Liver (tissue), 3 donors: ENCODE data around the gene NOS1AP.

Experiments
- CTCF ChIP-seq: fragments of 150-350 bp; IDR thresholded peaks from 2 replicates; pipeline ENCODE4 v1.5.1; 2017; ENCODE audit warnings: improper control_type of control experiment, low read depth, low read length; ENCODE audit not compliant: missing input control
- EGR1 ChIP-seq, 2 donors: IDR thresholded peaks; 2 replicates each; pipeline ENCODE4 v1.6.1; 2016 to 2018; ENCODE audit warnings: antibody characterized with exemption in 2 of 2, low read depth in 2 of 2
- FOXA1 ChIP-seq: IDR thresholded peaks from 2 replicates; pipeline ENCODE4 v1.6.1; 2016; ENCODE audit warnings: antibody characterized with exemption
- GABPA ChIP-seq, 2 donors: IDR thresholded peaks in 1 of 2; conservative IDR thresholded peaks in 1 of 2; 2 replicates each; pipeline ENCODE4 v1.6.1; 2016; ENCODE audit warnings: antibody characterized with exemption in 2 of 2, mild to moderate bottlenecking in 1 of 2, moderate library complexity in 1 of 2
- HNF4A ChIP-seq, 2 donors: conservative IDR thresholded peaks; 2 replicates each; pipeline ENCODE4 v1.6.1; 2016; ENCODE audit warnings: antibody characterized with exemption in 2 of 2, mild to moderate bottlenecking in 2 of 2
- JUND ChIP-seq, 2 donors: IDR thresholded peaks; 2 replicates each; pipeline ENCODE4 v1.6.1; 2016; ENCODE audit warnings: antibody characterized with exemption in 2 of 2
- NR2F2 ChIP-seq: IDR thresholded peaks from 2 replicates; pipeline ENCODE4 v1.6.1; 2016; ENCODE audit warnings: antibody characterized with exemption
- RAD21 ChIP-seq, 2 donors: IDR thresholded peaks; 2 replicates each; pipeline ENCODE4 v1.6.1; 2016; ENCODE audit warnings: antibody characterized with exemption in 2 of 2, mild to moderate bottlenecking in 2 of 2
- RXRA ChIP-seq, 2 donors: IDR thresholded peaks; 2 replicates each; pipeline ENCODE4 v1.6.1; 2017 to 2018; ENCODE audit warnings: antibody characterized with exemption in 2 of 2, mild to moderate bottlenecking in 1 of 2
- SP1 ChIP-seq: IDR thresholded peaks from 2 replicates; pipeline ENCODE4 v1.6.1; 2018; ENCODE audit warnings: antibody characterized with exemption, mild to moderate bottlenecking
- TAF1 ChIP-seq: conservative IDR thresholded peaks from 2 replicates; pipeline ENCODE4 v1.6.1; 2016; ENCODE audit warnings: antibody characterized with exemption, mild to moderate bottlenecking
- YY1 ChIP-seq: IDR thresholded peaks from 2 replicates; pipeline ENCODE4 v1.6.1; 2016; ENCODE audit warnings: antibody characterized with exemption, mild to moderate bottlenecking
- TF ChIP-seq, protein P1 (sequence below): IDR thresholded peaks from 2 replicates; pipeline ENCODE4 v1.6.1; 2016; ENCODE audit warnings: antibody characterized with exemption, mild to moderate bottlenecking
- TF ChIP-seq, protein P2 (sequence below): IDR thresholded peaks from 2 replicates; pipeline ENCODE4 v1.6.1; 2016; ENCODE audit warnings: antibody characterized with exemption
- donor health status: healthy.
- donor health status: healthy.

GRCh38 chr1:162326559-162326958, 257.1 kb downstream of the NOS1AP start:
- TF ChIP-seq CTCF (no peak), SP1 (no peak), FOXA1 (no peak), GABPA (IDR thresholded peaks at IDR 0.05 in 1 of 2, conservative IDR thresholded peaks at IDR 0.05 in 1 of 2) (no peak), HNF4A (conservative IDR thresholded peaks at IDR 0.05) (no peak), TAF1 (no peak), JUND (IDR thresholded peaks at IDR 0.05) (no peak), YY1 (no peak), NR2F2 (no peak), EGR1 (IDR thresholded peaks at IDR 0.05; ENCODE audit: low read depth in 2 of 2) (no peak), RXRA (IDR thresholded peaks at IDR 0.05) (no peak), RAD21 (IDR thresholded peaks at IDR 0.05) (no peak)
- TF ChIP-seq, protein P1, sequence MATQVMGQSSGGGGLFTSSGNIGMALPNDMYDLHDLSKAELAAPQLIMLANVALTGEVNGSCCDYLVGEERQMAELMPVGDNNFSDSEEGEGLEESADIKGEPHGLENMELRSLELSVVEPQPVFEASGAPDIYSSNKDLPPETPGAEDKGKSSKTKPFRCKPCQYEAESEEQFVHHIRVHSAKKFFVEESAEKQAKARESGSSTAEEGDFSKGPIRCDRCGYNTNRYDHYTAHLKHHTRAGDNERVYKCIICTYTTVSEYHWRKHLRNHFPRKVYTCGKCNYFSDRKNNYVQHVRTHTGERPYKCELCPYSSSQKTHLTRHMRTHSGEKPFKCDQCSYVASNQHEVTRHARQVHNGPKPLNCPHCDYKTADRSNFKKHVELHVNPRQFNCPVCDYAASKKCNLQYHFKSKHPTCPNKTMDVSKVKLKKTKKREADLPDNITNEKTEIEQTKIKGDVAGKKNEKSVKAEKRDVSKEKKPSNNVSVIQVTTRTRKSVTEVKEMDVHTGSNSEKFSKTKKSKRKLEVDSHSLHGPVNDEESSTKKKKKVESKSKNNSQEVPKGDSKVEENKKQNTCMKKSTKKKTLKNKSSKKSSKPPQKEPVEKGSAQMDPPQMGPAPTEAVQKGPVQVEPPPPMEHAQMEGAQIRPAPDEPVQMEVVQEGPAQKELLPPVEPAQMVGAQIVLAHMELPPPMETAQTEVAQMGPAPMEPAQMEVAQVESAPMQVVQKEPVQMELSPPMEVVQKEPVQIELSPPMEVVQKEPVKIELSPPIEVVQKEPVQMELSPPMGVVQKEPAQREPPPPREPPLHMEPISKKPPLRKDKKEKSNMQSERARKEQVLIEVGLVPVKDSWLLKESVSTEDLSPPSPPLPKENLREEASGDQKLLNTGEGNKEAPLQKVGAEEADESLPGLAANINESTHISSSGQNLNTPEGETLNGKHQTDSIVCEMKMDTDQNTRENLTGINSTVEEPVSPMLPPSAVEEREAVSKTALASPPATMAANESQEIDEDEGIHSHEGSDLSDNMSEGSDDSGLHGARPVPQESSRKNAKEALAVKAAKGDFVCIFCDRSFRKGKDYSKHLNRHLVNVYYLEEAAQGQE = no peak
- TF ChIP-seq, protein P2, sequence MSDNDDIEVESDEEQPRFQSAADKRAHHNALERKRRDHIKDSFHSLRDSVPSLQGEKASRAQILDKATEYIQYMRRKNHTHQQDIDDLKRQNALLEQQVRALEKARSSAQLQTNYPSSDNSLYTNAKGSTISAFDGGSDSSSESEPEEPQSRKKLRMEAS = no peak
